Skeletal muscle tissue (tissue), 4 donors: Measurements from ENCODE around the gene TTBK2. TPM values are rescaled to one million over a fixed set of nuclear protein-coding genes. Genes with fewer than 3 reads are reported as not detected.
"Not testable (repeated sequence)": the region's sequence is repeated elsewhere in the genome, so short reads cannot be mapped to it uniquely, and the experiment has no call there.

Experiments used
- H3K27ac ChIP-seq: one replicate; pipeline ENCODE4 v1.7.0; 2013; ENCODE audit warnings: mild to moderate bottlenecking, low read depth, low read length, inconsistent platforms
- H3K27me3 ChIP-seq, 3 donors: one replicate each; pipeline ENCODE4 v1.7.0; 2013; ENCODE audit warnings: low read length in 3 of 3; ENCODE audit not compliant: control insufficient read depth in 3 of 3, insufficient read depth in 3 of 3
- H3K36me3 ChIP-seq, 3 donors: one replicate each; pipeline ENCODE4 v1.7.0; 2013; ENCODE audit warnings: low read length in 3 of 3; ENCODE audit not compliant: control insufficient read depth in 3 of 3, insufficient read depth in 3 of 3
- H3K4me1 ChIP-seq, 3 donors: one replicate each; pipeline ENCODE4 v1.7.0; 2013; ENCODE audit warnings: low read length in 3 of 3, mild to moderate bottlenecking in 3 of 3; ENCODE audit not compliant: control insufficient read depth in 3 of 3, insufficient read depth in 3 of 3
- H3K4me3 ChIP-seq, 3 donors: one replicate each; pipeline ENCODE4 v1.7.0; 2013; ENCODE audit warnings: low read length in 3 of 3
- H3K9ac ChIP-seq, 3 donors: one replicate each; pipeline ENCODE4 v1.7.0; 2013; ENCODE audit warnings: low read length in 3 of 3, mild to moderate bottlenecking in 3 of 3, moderate library complexity in 2 of 3, low read depth in 1 of 3
- H3K9me3 ChIP-seq, 3 donors: one replicate each; pipeline ENCODE4 v1.7.0; 2013; ENCODE audit warnings: low read length in 3 of 3; ENCODE audit not compliant: control insufficient read depth in 3 of 3
- total RNA-seq: library from RNA; depleted of rRNA; stranded (reverse); fragments of >200 nt; gene quantifications from one replicate; pipeline ENCODE4 v1.2.3, GENCODE V29; 2014
- donor health status: Osteomylitis.

TTBK2 gene
- total RNA-seq, 1 donor from 2014 or later: 8.4 TPM

- Histone ChIP-seq H3K27ac (no peak overlapping the region), H3K4me3 (no peak overlapping the region), H3K4me1 (peaks cover 2 to 17% (median 3%) of the 10 kb centered on the region in 3 donors)
These were observed 145.2 kb downstream of the TTBK2 start for GRCh38 chr15:42775416-42775815.

GRCh38 chr15:42772901-42773300 lies 147.7 kb downstream of the TTBK2 start:
- Histone ChIP-seq H3K4me3 (no peak overlapping the region), H3K9ac (no peak overlapping the region), H3K4me1 (peaks cover 2 to 17% (median 3%) of the 10 kb centered on the region in 3 donors), H3K9me3 (no peaks in the 10 kb centered on the region), H3K27me3 (no peaks in the 10 kb centered on the region), H3K36me3 (peaks cover 5 to 22% (median 10%) of the 10 kb centered on the region in 3 donors), H3K27ac (no peak overlapping the region)

More at GRCh38 chr15:42775416-42775815, 145.2 kb downstream of the TTBK2 start:
- H3K9ac ChIP-seq: no peak overlapping the region
- H3K36me3 ChIP-seq: peaks cover 5 to 22% (median 10%) of the 10 kb centered on the region in 3 donors
- H3K27me3 ChIP-seq: no peaks in the 10 kb centered on the region
- no peaks in the 10 kb centered on the region for H3K9me3 ChIP-seq

- H3K9ac ChIP-seq: no peak overlapping the region
- no peak overlapping the region for H3K4me3 ChIP-seq
- no peaks in the 10 kb centered on the region for H3K27me3 ChIP-seq
- no peak overlapping the region for H3K27ac ChIP-seq
- no peaks in the 10 kb centered on the region for H3K9me3 ChIP-seq
- peaks cover 5 to 22% (median 10%) of the 10 kb centered on the region in 3 donors for H3K36me3 ChIP-seq
- peaks cover 2 to 17% (median 3%) of the 10 kb centered on the region in 3 donors for H3K4me1 ChIP-seq
These were observed 148.4 kb downstream of the TTBK2 start for GRCh38 chr15:42772144-42772543.

- H3K27ac ChIP-seq, H3K4me3 ChIP-seq, H3K36me3 ChIP-seq, H3K9ac ChIP-seq, H3K4me1 ChIP-seq, H3K9me3 ChIP-seq, H3K27me3 ChIP-seq: not testable (repeated sequence)
These were observed 154.5 kb downstream of the TTBK2 start for GRCh38 chr15:42766109-42766508.

- H3K9me3 ChIP-seq: not testable (repeated sequence)
These were observed 156.3 kb downstream of the TTBK2 start for GRCh38 chr15:42764154-42764731.

GRCh38 chr15:42761813-42762212 lies 158.8 kb downstream of the TTBK2 start:
- H3K27ac ChIP-seq, H3K4me3 ChIP-seq, H3K9ac ChIP-seq, H3K27me3 ChIP-seq, H3K36me3 ChIP-seq, H3K4me1 ChIP-seq, H3K9me3 ChIP-seq: not testable (repeated sequence)

More at GRCh38 chr15:42764154-42764731, 156.3 kb downstream of the TTBK2 start:
- H3K27me3 ChIP-seq, H3K4me3 ChIP-seq, H3K4me1 ChIP-seq, H3K27ac ChIP-seq, H3K9ac ChIP-seq, H3K36me3 ChIP-seq: not testable (repeated sequence)

- H3K9ac ChIP-seq: no peak overlapping the region
These were observed 159.8 kb downstream of the TTBK2 start for GRCh38 chr15:42760759-42761158.

GRCh38 chr15:42759093-42759492 lies 161.5 kb downstream of the TTBK2 start:
- H3K27me3 ChIP-seq: no peaks in the 10 kb centered on the region
- peaks cover 0 to 3% (median 0%) of the 10 kb centered on the region in 3 donors for H3K36me3 ChIP-seq
- peak overlapping the region in 1 of 3 donors; percentile 19 for H3K9ac ChIP-seq
- no peak overlapping the region for H3K27ac ChIP-seq
- H3K9me3 ChIP-seq: peaks cover 0 to 2% (median 0%) of the 10 kb centered on the region in 3 donors
- no peak overlapping the region for H3K4me3 ChIP-seq
- H3K4me1 ChIP-seq: peaks cover 7 to 10% (median 9%) of the 10 kb centered on the region in 3 donors

More at GRCh38 chr15:42760759-42761158, 159.8 kb downstream of the TTBK2 start:
- Histone ChIP-seq H3K4me3 (no peak overlapping the region), H3K27me3 (no peaks in the 10 kb centered on the region), H3K36me3 (peaks cover 0 to 3% (median 0%) of the 10 kb centered on the region in 3 donors), H3K9me3 (peaks cover 0 to 2% (median 0%) of the 10 kb centered on the region in 3 donors), H3K4me1 (peaks cover 7 to 10% (median 9%) of the 10 kb centered on the region in 3 donors), H3K27ac (no peak overlapping the region)

GRCh38 chr15:42750306-42750705 lies 170.3 kb downstream of the TTBK2 start:
- H3K9me3 ChIP-seq: no peaks in the 10 kb centered on the region
- H3K36me3 ChIP-seq: peaks cover 11 to 23% (median 21%) of the 10 kb centered on the region in 3 donors
- H3K4me1 ChIP-seq: peaks cover 0 to 3% (median 0%) of the 10 kb centered on the region in 3 donors
- H3K4me3 ChIP-seq: no peak overlapping the region
- no peak overlapping the region for H3K9ac ChIP-seq
- no peak overlapping the region for H3K27ac ChIP-seq
- no peaks in the 10 kb centered on the region for H3K27me3 ChIP-seq

- peaks cover 11 to 23% (median 21%) of the 10 kb centered on the region in 3 donors for H3K36me3 ChIP-seq
- no peaks in the 10 kb centered on the region for H3K27me3 ChIP-seq
- H3K9me3 ChIP-seq: no peaks in the 10 kb centered on the region
- no peak overlapping the region for H3K9ac ChIP-seq
- H3K27ac ChIP-seq: no peak overlapping the region
- H3K4me3 ChIP-seq: no peak overlapping the region
- H3K4me1 ChIP-seq: peaks cover 0 to 3% (median 0%) of the 10 kb centered on the region in 3 donors
These were observed 171.3 kb downstream of the TTBK2 start for GRCh38 chr15:42749266-42749665.
